H1 (cell line): Measurements from ENCODE around the gene KIF23. TPM values are rescaled to one million over a fixed set of nuclear protein-coding genes. Genes with fewer than 3 reads are reported as not detected.

Source experiments
- CHD2 ChIP-seq: IDR thresholded peaks from 2 replicates; pipeline ENCODE4 v1.6.1; 2012; ENCODE audit warnings: low read length, improper control_type of control experiment
- GABPA ChIP-seq: IDR thresholded peaks from 2 replicates; pipeline ENCODE4 v1.6.1; 2011; ENCODE audit warnings: mild to moderate bottlenecking, low read length, moderate library complexity, borderline replicate concordance; ENCODE audit not compliant: insufficient read depth
- RAD21 ChIP-seq, 2 experiments: IDR thresholded peaks in 1 of 2; conservative IDR thresholded peaks in 1 of 2; 2 replicates each; pipeline ENCODE4 v1.6.1; 2011; ENCODE audit warnings: low read depth in 2 of 2, low read length in 2 of 2, improper control_type of control experiment in 1 of 2, inconsistent platforms in 1 of 2, mild to moderate bottlenecking in 1 of 2, moderate library complexity in 1 of 2
- RXRA ChIP-seq: IDR thresholded peaks from 2 replicates; pipeline ENCODE4 v1.6.1; 2011; ENCODE audit warnings: low read depth, mild to moderate bottlenecking, low read length, moderate library complexity; ENCODE audit not compliant: insufficient read depth
- SIN3A ChIP-seq, 2 experiments: IDR thresholded peaks in 1 of 2; conservative IDR thresholded peaks in 1 of 2; 2 replicates each; pipeline ENCODE4 v1.6.1; 2011 to 2012; ENCODE audit warnings: low read length in 2 of 2, improper control_type of control experiment in 1 of 2, low read depth in 1 of 2, mild to moderate bottlenecking in 1 of 2
- SP4 ChIP-seq: IDR thresholded peaks from 2 replicates; pipeline ENCODE4 v1.6.1; 2012; ENCODE audit warnings: low read length, inconsistent platforms
- SUZ12 ChIP-seq: fragments of 200-600 bp; sonication (generic); IDR thresholded peaks from 2 replicates; pipeline ENCODE4 v1.6.1; 2012; ENCODE audit warnings: mild to moderate bottlenecking, inconsistent platforms, low read length, moderate library complexity, mixed read lengths
- TEAD4 ChIP-seq: IDR thresholded peaks from 2 replicates; pipeline ENCODE4 v1.6.1; 2012; ENCODE audit warnings: low read depth, low read length, inconsistent platforms, mixed read lengths
- polyA plus RNA-seq, 7 experiments: library from polyadenylated mRNA; depleted of rRNA in 3 of 7; stranded (reverse) in 5 of 7; unstranded in 2 of 7; fragments of >200 nt in 5 of 7; fragments of 200-250 nt in 2 of 7; gene quantifications; 1 replicate in 5 of 7; 2 replicates in 1 of 7; 4 replicates in 1 of 7; pipeline versions ENCODE4 v1.2.1 to v1.2.3, GENCODE V29; 2011 to 2013; ENCODE audit warnings: missing spikeins in 2 of 7, mixed read lengths in 2 of 7
- total RNA-seq: library from RNA; stranded (reverse); fragmentation: NEBNext Ultra II Directional; extraction: Animal tissue kit (Norgen Biotek cat#: 25700); gene quantifications from 2 replicates; pipeline ENCODE4 v1.2.1, GENCODE V29; 2021
- TF ChIP-seq, protein P1 (sequence below): fragments of 300-600 bp; sonication (generic); IDR thresholded peaks from 2 replicates; pipeline ENCODE4 v1.7.1; 2012; ENCODE audit warnings: low read length, moderate library complexity, mild to moderate bottlenecking, inconsistent platforms; ENCODE audit not compliant: insufficient replicate concordance

KIF23 gene
- total and polyA plus RNA-seq, 2 of the 8 experiments (the other 6 are each of a cell fraction or from before 2014, with no cell fraction given) = 26.2 to 77.4 TPM

DNA sequence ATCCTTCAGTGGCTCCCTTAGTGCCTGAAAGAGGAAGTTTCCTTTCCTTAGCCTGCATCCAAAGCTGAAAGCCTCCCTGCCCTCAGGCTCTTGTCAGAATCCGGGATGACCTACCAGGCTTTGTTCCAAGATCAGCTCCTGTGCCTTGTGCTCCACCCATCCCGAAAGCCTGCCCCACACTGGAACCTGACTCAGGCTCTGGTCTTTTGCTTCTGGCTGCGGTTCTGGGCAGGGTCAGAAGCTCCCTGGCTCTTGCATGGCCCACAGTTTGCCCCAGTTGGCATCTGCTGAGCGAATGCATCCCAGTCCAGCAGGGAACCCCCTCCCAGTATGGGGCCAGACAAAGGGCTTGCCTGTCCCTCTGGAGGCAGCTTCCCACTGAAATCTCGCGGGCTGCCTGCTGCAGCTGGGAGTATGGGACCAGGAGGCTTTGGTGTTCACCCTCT is 25.9 kb upstream of the KIF23 start (continued):
- TF ChIP-seq, protein P1, sequence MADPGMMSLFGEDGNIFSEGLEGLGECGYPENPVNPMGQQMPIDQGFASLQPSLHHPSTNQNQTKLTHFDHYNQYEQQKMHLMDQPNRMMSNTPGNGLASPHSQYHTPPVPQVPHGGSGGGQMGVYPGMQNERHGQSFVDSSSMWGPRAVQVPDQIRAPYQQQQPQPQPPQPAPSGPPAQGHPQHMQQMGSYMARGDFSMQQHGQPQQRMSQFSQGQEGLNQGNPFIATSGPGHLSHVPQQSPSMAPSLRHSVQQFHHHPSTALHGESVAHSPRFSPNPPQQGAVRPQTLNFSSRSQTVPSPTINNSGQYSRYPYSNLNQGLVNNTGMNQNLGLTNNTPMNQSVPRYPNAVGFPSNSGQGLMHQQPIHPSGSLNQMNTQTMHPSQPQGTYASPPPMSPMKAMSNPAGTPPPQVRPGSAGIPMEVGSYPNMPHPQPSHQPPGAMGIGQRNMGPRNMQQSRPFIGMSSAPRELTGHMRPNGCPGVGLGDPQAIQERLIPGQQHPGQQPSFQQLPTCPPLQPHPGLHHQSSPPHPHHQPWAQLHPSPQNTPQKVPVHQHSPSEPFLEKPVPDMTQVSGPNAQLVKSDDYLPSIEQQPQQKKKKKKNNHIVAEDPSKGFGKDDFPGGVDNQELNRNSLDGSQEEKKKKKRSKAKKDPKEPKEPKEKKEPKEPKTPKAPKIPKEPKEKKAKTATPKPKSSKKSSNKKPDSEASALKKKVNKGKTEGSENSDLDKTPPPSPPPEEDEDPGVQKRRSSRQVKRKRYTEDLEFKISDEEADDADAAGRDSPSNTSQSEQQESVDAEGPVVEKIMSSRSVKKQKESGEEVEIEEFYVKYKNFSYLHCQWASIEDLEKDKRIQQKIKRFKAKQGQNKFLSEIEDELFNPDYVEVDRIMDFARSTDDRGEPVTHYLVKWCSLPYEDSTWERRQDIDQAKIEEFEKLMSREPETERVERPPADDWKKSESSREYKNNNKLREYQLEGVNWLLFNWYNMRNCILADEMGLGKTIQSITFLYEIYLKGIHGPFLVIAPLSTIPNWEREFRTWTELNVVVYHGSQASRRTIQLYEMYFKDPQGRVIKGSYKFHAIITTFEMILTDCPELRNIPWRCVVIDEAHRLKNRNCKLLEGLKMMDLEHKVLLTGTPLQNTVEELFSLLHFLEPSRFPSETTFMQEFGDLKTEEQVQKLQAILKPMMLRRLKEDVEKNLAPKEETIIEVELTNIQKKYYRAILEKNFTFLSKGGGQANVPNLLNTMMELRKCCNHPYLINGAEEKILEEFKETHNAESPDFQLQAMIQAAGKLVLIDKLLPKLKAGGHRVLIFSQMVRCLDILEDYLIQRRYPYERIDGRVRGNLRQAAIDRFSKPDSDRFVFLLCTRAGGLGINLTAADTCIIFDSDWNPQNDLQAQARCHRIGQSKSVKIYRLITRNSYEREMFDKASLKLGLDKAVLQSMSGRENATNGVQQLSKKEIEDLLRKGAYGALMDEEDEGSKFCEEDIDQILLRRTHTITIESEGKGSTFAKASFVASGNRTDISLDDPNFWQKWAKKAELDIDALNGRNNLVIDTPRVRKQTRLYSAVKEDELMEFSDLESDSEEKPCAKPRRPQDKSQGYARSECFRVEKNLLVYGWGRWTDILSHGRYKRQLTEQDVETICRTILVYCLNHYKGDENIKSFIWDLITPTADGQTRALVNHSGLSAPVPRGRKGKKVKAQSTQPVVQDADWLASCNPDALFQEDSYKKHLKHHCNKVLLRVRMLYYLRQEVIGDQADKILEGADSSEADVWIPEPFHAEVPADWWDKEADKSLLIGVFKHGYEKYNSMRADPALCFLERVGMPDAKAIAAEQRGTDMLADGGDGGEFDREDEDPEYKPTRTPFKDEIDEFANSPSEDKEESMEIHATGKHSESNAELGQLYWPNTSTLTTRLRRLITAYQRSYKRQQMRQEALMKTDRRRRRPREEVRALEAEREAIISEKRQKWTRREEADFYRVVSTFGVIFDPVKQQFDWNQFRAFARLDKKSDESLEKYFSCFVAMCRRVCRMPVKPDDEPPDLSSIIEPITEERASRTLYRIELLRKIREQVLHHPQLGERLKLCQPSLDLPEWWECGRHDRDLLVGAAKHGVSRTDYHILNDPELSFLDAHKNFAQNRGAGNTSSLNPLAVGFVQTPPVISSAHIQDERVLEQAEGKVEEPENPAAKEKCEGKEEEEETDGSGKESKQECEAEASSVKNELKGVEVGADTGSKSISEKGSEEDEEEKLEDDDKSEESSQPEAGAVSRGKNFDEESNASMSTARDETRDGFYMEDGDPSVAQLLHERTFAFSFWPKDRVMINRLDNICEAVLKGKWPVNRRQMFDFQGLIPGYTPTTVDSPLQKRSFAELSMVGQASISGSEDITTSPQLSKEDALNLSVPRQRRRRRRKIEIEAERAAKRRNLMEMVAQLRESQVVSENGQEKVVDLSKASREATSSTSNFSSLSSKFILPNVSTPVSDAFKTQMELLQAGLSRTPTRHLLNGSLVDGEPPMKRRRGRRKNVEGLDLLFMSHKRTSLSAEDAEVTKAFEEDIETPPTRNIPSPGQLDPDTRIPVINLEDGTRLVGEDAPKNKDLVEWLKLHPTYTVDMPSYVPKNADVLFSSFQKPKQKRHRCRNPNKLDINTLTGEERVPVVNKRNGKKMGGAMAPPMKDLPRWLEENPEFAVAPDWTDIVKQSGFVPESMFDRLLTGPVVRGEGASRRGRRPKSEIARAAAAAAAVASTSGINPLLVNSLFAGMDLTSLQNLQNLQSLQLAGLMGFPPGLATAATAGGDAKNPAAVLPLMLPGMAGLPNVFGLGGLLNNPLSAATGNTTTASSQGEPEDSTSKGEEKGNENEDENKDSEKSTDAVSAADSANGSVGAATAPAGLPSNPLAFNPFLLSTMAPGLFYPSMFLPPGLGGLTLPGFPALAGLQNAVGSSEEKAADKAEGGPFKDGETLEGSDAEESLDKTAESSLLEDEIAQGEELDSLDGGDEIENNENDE = no peak
- TF ChIP-seq TEAD4 (no peak), GABPA (no peak), RAD21 (IDR thresholded peaks at IDR 0.05 in 1 of 2, conservative IDR thresholded peaks at IDR 0.05 in 1 of 2; ENCODE audit: low read depth in 2 of 2, low read length in 2 of 2) (no peak), CHD2 (no peak), SIN3A (conservative IDR thresholded peaks at IDR 0.05 in 1 of 2, IDR thresholded peaks at IDR 0.05 in 1 of 2; ENCODE audit: low read depth in 1 of 2, low read length in 2 of 2) (no peak), RXRA (no peak), SP4 (no peak), SUZ12 (no peak)
